NB4 (cell line): ENCODE results near the gene ARHGAP26.

Source experiments
- DNase-seq: peaks from one replicate; pipeline ENCODE4 v3.0.0; 2010; ENCODE audit warnings: low read depth
- H3K4me3 ChIP-seq: one replicate; pipeline ENCODE4 v1.5.1; 2011; ENCODE audit warnings: mild to moderate bottlenecking, low read depth, low read length, moderate library complexity
- CTCF ChIP-seq: IDR thresholded peaks from one replicate; pipeline ENCODE4 v1.5.1; 2012; ENCODE audit warnings: low read depth, low read length
- MYC ChIP-seq: IDR thresholded peaks from 2 replicates; pipeline ENCODE4 v1.6.1; 2011; ENCODE audit warnings: low read depth, low read length
- POLR2A ChIP-seq: IDR thresholded peaks from 2 replicates; pipeline ENCODE4 v1.6.1; 2011; ENCODE audit warnings: mild to moderate bottlenecking; ENCODE audit not compliant: insufficient read length; ENCODE audit errors: extremely low read depth
- TF ChIP-seq, protein P1 (sequence below): IDR thresholded peaks from 2 replicates; pipeline ENCODE4 v1.6.1; 2011; ENCODE audit warnings: low read depth, low read length

The ARHGAP26 gene

DNA sequence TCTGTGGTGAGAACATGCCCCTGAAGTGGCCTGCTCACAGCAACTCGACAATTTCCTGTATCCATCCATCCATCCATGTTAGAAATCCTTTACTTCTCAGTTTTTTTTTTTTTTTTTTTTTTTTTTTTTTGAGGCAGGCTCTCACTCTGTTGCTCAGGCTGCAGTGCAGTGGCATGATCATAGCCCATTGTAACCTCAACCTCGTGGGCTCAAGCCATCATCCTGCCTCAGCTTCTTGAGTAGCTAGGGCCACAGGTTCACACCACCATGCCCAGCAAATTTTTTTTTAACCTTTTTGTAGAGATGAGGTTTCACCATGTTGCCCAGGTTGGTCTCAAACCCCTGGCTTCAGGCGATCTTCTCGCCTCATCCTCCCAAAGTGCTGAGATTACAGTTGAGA lies 259.1 kb downstream of the ARHGAP26 start:
- TF ChIP-seq CTCF (no peak), POLR2A (no peak), MYC (no peak)
- TF ChIP-seq, protein P1, sequence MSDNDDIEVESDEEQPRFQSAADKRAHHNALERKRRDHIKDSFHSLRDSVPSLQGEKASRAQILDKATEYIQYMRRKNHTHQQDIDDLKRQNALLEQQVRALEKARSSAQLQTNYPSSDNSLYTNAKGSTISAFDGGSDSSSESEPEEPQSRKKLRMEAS: no peak
- no peak for DNase-seq
- no peak overlapping the region for H3K4me3 ChIP-seq

DNA sequence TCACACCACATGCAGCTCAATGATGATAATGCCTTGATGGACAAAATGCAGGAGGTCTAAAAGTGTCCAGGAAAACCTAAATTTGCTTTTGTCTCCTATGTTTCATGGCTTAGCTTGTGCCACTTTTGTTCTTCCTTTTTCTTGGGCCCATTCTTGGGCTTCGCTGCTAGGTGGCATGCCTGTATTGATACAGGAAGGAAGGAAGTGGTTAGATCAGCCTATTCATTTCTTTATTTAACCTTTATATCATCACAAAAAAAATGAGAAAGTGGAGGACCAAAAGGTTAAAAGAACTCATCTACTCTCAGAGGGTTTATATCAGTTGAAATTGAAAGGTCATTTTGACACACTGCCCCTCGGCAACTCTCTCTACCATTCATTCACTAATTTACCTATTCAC lies 260.2 kb downstream of the ARHGAP26 start:
- no peak for TF ChIP-seq MYC
- no peak for DNase-seq

DNA sequence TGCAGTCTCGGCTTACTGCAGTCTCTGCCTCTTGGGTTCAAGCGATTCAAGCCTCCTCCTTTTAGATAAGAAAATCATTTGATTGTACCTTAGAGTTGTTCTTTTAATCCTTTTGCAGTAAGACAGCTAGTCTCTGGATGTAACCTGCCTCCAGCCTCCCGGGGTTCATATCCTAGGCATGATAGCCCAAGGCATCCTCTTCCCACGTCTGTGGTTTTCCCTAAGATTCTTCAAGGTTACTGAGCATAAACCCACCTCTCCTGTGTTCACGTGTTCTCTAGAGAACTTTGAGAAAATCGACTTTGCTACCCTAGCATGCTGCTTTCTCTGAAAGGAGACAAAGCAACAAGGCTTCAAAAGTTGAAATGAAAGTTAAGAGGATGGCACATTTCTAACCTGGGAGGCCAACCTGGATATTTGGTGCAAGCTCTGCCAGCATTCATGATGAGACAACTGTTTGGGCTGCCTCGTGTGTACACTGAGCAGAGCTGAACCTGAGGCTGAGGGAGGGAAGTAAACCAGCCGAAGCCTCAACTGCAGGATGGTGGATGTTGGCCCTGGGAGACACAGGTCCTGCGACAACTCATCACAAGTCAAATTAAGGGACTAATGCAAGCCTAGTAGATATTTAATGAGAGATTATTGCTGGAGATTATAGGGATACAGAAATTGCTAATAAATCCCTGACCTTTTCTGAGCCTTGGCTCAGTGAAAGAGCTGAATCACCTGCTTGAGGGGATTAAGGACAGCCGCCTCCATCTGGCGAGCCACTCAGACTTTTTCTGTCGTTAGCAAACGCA lies 261.8 kb downstream of the ARHGAP26 start:
- TF ChIP-seq, protein P1: no peak
- TF ChIP-seq CTCF: no peak
- no peak for TF ChIP-seq POLR2A
- TF ChIP-seq MYC: no peak
- DNase-seq: no peak
- no peak overlapping the region for H3K4me3 ChIP-seq

More for the DNA sequence above, 260.2 kb downstream of the ARHGAP26 start:
- no peak overlapping the region for H3K4me3 ChIP-seq

DNA sequence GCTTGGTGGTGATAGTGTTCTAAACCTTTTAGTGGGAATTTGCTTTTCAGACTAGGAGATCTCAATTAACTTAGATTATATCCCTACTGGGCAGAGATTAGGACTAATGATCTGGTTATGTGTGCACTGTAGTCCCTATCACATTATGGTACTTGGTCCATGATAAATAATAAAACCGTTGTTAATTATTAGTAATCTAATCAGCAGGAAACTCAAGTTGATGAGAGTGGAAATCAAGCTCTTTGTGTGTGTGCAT lies 262.3 kb downstream of the ARHGAP26 start:
- no peak overlapping the region for H3K4me3 ChIP-seq
- no peak for DNase-seq
- TF ChIP-seq POLR2A (no peak), MYC (no peak), CTCF (no peak)
- TF ChIP-seq, protein P1: no peak

DNA sequence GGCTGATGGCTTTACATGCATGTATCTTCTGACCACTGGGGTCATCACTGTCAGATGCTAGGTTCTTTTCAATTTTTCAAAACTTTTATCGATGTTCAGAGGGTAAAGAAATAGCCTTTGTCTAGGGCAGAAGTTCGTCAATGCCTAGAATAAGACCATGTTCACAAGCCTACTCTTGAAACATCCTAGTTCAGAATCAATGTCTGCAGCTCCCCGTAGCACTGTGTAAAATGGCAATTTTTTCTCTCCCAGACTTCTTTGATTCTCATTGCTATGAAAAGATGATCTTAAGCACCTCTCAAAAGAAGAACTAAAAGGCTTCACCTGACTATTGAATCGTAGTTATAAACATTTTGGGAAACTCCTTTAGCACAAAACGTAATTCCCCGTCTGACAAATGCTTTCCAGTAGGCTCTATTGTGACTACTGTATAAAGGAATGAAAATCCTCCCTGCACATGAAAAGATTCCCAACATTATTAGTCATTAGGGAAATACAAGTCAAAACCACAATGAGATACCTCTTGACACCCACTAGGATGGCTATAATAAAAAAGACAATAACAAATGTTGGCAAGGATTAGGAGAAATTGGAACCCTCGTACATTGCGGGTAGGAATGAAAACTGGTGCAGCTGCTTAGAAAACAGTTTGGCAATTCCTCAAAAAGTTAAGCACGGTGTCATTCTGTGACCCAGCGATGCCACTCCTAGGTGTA lies 263.5 kb downstream of the ARHGAP26 start:
- DNase-seq: no peak
- H3K4me3 ChIP-seq: no peak overlapping the region

More for the DNA sequence above, 263.5 kb downstream of the ARHGAP26 start:
- TF ChIP-seq POLR2A: no peak
- TF ChIP-seq MYC: no peak
- no peak for TF ChIP-seq CTCF
- TF ChIP-seq, protein P1: no peak
